Upper lobe of left lung (tissue), 4 donors: ENCODE measurements around the gene CTTNBP2.

Source experiments
- POLR2A ChIP-seq, 4 donors: fragments of 450-650 bp; IDR thresholded peaks; one replicate each; pipeline ENCODE4 v1.5.1; 2016 to 2017; ENCODE audit warnings: antibody characterized with exemption in 4 of 4, mild to moderate bottlenecking in 2 of 4
- POLR2AphosphoS5 ChIP-seq, 2 donors: sonication (generic); formaldehyde crosslinking; IDR thresholded peaks; one replicate each; pipeline ENCODE4 v1.5.1; 2017; ENCODE audit warnings: antibody characterized with exemption in 2 of 2
- TF ChIP-seq, protein P1 (sequence below), 6 experiments: fragments of 450-650 bp in 4 of 6; fragments of 200-600 bp in 2 of 6; sonication (generic) in 2 of 6; IDR thresholded peaks; one replicate each; pipeline ENCODE4 v1.5.1; 2016 to 2019; ENCODE audit warnings: antibody characterized with exemption in 6 of 6

DNA sequence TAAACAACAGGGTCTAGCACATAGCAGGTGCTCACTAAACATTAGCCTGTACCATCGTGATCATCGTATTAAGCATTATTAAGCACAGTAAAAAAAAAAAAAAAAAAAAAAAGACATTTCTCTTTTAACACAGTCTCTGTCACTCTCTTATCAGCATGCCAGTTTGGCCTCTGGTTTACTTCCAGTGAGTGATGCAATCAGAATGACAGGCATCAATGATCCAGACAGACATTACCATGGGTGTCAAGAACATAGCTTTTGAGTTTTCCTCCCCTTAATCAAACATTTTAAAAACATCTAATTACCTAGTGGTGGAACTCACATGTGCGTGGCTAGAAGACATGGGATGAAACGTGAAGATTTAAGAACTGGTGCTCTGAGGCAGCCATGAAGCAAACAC, 115.8 kb downstream of the CTTNBP2 start:
- no peak for TF ChIP-seq POLR2AphosphoS5 (IDR thresholded peaks at IDR 0.05)
- TF ChIP-seq POLR2A (IDR thresholded peaks at IDR 0.05): no peak
- TF ChIP-seq, protein P1, sequence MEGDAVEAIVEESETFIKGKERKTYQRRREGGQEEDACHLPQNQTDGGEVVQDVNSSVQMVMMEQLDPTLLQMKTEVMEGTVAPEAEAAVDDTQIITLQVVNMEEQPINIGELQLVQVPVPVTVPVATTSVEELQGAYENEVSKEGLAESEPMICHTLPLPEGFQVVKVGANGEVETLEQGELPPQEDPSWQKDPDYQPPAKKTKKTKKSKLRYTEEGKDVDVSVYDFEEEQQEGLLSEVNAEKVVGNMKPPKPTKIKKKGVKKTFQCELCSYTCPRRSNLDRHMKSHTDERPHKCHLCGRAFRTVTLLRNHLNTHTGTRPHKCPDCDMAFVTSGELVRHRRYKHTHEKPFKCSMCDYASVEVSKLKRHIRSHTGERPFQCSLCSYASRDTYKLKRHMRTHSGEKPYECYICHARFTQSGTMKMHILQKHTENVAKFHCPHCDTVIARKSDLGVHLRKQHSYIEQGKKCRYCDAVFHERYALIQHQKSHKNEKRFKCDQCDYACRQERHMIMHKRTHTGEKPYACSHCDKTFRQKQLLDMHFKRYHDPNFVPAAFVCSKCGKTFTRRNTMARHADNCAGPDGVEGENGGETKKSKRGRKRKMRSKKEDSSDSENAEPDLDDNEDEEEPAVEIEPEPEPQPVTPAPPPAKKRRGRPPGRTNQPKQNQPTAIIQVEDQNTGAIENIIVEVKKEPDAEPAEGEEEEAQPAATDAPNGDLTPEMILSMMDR (IDR thresholded peaks at IDR 0.05): no peak
